Loucy (cell line): ENCODE results near the gene SPATC1L.

Experiments
- EZH2phosphoT487 ChIP-seq: fragments of 200-600 bp; IDR thresholded peaks from 2 replicates; pipeline ENCODE4 v1.6.1; 2018; ENCODE audit warnings: antibody characterized with exemption, mild to moderate bottlenecking, moderate library complexity, borderline replicate concordance
- TF ChIP-seq, protein P1 (sequence below): fragments of 200-600 bp; sonication (generic); conservative IDR thresholded peaks from 2 replicates; pipeline ENCODE4 v1.5.1; 2014; ENCODE audit warnings: mild to moderate bottlenecking, antibody characterized with exemption, low read length

- TF ChIP-seq, protein P1, sequence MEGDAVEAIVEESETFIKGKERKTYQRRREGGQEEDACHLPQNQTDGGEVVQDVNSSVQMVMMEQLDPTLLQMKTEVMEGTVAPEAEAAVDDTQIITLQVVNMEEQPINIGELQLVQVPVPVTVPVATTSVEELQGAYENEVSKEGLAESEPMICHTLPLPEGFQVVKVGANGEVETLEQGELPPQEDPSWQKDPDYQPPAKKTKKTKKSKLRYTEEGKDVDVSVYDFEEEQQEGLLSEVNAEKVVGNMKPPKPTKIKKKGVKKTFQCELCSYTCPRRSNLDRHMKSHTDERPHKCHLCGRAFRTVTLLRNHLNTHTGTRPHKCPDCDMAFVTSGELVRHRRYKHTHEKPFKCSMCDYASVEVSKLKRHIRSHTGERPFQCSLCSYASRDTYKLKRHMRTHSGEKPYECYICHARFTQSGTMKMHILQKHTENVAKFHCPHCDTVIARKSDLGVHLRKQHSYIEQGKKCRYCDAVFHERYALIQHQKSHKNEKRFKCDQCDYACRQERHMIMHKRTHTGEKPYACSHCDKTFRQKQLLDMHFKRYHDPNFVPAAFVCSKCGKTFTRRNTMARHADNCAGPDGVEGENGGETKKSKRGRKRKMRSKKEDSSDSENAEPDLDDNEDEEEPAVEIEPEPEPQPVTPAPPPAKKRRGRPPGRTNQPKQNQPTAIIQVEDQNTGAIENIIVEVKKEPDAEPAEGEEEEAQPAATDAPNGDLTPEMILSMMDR = no peak
- TF ChIP-seq EZH2phosphoT487 = no peak
Observed at GRCh38 chr21:46148106-46148505, 36.2 kb downstream of the SPATC1L start.
